Measurements from ENCODE around the gene NOVA1. TPM values are rescaled to one million over a fixed set of nuclear protein-coding genes. Genes with fewer than 3 reads are reported as not detected.

The NOVA1 gene
- total RNA-seq, 1 experiment from 2014 or later, result 11.6 TPM

- no peaks in the 10 kb centered on the region for H3K27me3 Mint-ChIP-seq (ENCODE audit: low read depth)
- H3K4me1 Mint-ChIP-seq, result no peaks in the 10 kb centered on the region
These were observed 24.8 kb upstream of the NOVA1 start for GRCh38 chr14:26622611-26623010.

GRCh38 chr14:26621807-26622560 is 24.2 kb upstream of the NOVA1 start:
- Mint-ChIP-seq H3K36me3 (no peaks in the 10 kb centered on the region), H3K4me3 (no peak overlapping the region), H3K27ac (no peak overlapping the region), H3K27me3 (ENCODE audit: low read depth) (no peaks in the 10 kb centered on the region), H3K4me1 (no peaks in the 10 kb centered on the region), H3K9me3 (peaks cover 6% of the 10 kb centered on the region)
- POLR2A ChIA-PET, result no interaction called here
- DNase-seq (ENCODE audit: low spot score) (no peak), ATAC-seq (no peak)
- CTCF ChIA-PET, result interaction anchor here (0.6 kb wide), 1 partner anchor 35 kb away, joined by 3 read pairs; no protein-coding TSS in a partner anchor
- no peak for TF ChIP-seq SMAD4 (CRISPR knock-in tag; IDR thresholded peaks at IDR 0.05)
- TF ChIP-seq ETV6 (CRISPR knock-in tag; IDR thresholded peaks at IDR 0.05), result no peak
- TF ChIP-seq SP1 (CRISPR knock-in tag; conservative IDR thresholded peaks at IDR 0.05), result no peak
- no peak for TF ChIP-seq ZNF263 (CRISPR knock-in tag; IDR thresholded peaks at IDR 0.05; ENCODE audit: low read depth)
- no peak for TF ChIP-seq OVOL2 (CRISPR knock-in tag; IDR thresholded peaks at IDR 0.05; ENCODE audit: borderline replicate concordance)
- no peak for TF ChIP-seq PRRX2 (CRISPR knock-in tag; IDR thresholded peaks at IDR 0.05)
- TF ChIP-seq ESRRA (CRISPR knock-in tag; IDR thresholded peaks at IDR 0.05; ENCODE audit: borderline replicate concordance), result no peak
- TF ChIP-seq IRF1 (CRISPR knock-in tag; IDR thresholded peaks at IDR 0.05), result no peak
- TF ChIP-seq RORB (CRISPR knock-in tag; IDR thresholded peaks at IDR 0.05), result no peak
- TF ChIP-seq ZNF138 (CRISPR knock-in tag; conservative IDR thresholded peaks at IDR 0.05), result no peak
- TF ChIP-seq ELF4 (CRISPR knock-in tag; IDR thresholded peaks at IDR 0.05; ENCODE audit: low read depth), result no peak
- no peak for TF ChIP-seq FOXP1 (CRISPR knock-in tag; IDR thresholded peaks at IDR 0.05; ENCODE audit: borderline replicate concordance)
- TF ChIP-seq FOXJ3 (CRISPR knock-in tag; IDR thresholded peaks at IDR 0.05; ENCODE audit: borderline replicate concordance), result no peak
- TF ChIP-seq E2F4 (CRISPR knock-in tag; IDR thresholded peaks at IDR 0.05; ENCODE audit: borderline replicate concordance, low read depth), result no peak

More at GRCh38 chr14:26622611-26623010, 24.8 kb upstream of the NOVA1 start:
- ATAC-seq (no peak), DNase-seq (ENCODE audit: low spot score) (no peak)
- Mint-ChIP-seq H3K4me3 (no peak overlapping the region), H3K36me3 (no peaks in the 10 kb centered on the region), H3K27ac (no peak overlapping the region), H3K9me3 (peaks cover 9% of the 10 kb centered on the region)
- POLR2A ChIA-PET, result no interaction called here
- CTCF ChIA-PET, result interaction anchor here (0.6 kb wide), 1 partner anchor 35 kb away, joined by 3 read pairs; no protein-coding TSS in a partner anchor
- no peak for TF ChIP-seq MAX (CRISPR knock-in tag; IDR thresholded peaks at IDR 0.05)
- TF ChIP-seq MYBL2 (CRISPR knock-in tag; IDR thresholded peaks at IDR 0.05), result no peak
- TF ChIP-seq, protein P1, sequence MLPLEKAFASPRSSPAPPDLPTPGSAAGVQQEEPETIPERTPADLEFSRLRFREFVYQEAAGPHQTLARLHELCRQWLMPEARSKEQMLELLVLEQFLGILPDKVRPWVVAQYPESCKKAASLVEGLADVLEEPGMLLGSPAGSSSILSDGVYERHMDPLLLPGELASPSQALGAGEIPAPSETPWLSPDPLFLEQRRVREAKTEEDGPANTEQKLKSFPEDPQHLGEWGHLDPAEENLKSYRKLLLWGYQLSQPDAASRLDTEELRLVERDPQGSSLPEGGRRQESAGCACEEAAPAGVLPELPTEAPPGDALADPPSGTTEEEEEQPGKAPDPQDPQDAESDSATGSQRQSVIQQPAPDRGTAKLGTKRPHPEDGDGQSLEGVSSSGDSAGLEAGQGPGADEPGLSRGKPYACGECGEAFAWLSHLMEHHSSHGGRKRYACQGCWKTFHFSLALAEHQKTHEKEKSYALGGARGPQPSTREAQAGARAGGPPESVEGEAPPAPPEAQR (CRISPR knock-in tag; IDR thresholded peaks at IDR 0.05), result no peak
- no peak for TF ChIP-seq TEAD1 (CRISPR knock-in tag; IDR thresholded peaks at IDR 0.05)
- no peak for TF ChIP-seq PRRX2 (CRISPR knock-in tag; IDR thresholded peaks at IDR 0.05)
- TF ChIP-seq CREM (CRISPR knock-in tag; IDR thresholded peaks at IDR 0.05), result no peak
- no peak for TF ChIP-seq GABPB1 (CRISPR knock-in tag; IDR thresholded peaks at IDR 0.05)
- TF ChIP-seq, protein P2, sequence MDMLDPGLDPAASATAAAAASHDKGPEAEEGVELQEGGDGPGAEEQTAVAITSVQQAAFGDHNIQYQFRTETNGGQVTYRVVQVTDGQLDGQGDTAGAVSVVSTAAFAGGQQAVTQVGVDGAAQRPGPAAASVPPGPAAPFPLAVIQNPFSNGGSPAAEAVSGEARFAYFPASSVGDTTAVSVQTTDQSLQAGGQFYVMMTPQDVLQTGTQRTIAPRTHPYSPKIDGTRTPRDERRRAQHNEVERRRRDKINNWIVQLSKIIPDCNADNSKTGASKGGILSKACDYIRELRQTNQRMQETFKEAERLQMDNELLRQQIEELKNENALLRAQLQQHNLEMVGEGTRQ (CRISPR knock-in tag; IDR thresholded peaks at IDR 0.05), result no peak
- no peak for TF ChIP-seq JAZF1 (CRISPR knock-in tag; IDR thresholded peaks at IDR 0.05)
- TF ChIP-seq TCF7 (CRISPR knock-in tag; IDR thresholded peaks at IDR 0.05; ENCODE audit: low read depth), result no peak
- TF ChIP-seq, protein P3, sequence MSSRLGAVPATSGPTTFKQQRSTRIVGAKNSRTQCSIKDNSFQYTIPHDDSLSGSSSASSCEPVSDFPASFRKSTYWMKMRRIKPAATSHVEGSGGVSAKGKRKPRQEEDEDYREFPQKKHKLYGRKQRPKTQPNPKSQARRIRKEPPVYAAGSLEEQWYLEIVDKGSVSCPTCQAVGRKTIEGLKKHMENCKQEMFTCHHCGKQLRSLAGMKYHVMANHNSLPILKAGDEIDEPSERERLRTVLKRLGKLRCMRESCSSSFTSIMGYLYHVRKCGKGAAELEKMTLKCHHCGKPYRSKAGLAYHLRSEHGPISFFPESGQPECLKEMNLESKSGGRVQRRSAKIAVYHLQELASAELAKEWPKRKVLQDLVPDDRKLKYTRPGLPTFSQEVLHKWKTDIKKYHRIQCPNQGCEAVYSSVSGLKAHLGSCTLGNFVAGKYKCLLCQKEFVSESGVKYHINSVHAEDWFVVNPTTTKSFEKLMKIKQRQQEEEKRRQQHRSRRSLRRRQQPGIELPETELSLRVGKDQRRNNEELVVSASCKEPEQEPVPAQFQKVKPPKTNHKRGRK (CRISPR knock-in tag; IDR thresholded peaks at IDR 0.05; ENCODE audit: borderline replicate concordance), result no peak
- TF ChIP-seq, protein P4, sequence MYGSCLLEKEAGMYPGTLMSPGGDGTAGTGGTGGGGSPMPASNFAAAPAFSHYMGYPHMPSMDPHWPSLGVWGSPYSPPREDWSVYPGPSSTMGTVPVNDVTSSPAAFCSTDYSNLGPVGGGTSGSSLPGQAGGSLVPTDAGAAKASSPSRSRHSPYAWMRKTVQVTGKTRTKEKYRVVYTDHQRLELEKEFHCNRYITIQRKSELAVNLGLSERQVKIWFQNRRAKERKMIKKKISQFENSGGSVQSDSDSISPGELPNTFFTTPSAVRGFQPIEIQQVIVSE (CRISPR knock-in tag; IDR thresholded peaks at IDR 0.05; ENCODE audit: borderline replicate concordance), result no peak
- TF ChIP-seq FOXK1 (CRISPR knock-in tag; IDR thresholded peaks at IDR 0.05), result no peak
- no peak for TF ChIP-seq IRF2 (CRISPR knock-in tag; IDR thresholded peaks at IDR 0.05; ENCODE audit: borderline replicate concordance, low read depth)
- TF ChIP-seq, protein P5, sequence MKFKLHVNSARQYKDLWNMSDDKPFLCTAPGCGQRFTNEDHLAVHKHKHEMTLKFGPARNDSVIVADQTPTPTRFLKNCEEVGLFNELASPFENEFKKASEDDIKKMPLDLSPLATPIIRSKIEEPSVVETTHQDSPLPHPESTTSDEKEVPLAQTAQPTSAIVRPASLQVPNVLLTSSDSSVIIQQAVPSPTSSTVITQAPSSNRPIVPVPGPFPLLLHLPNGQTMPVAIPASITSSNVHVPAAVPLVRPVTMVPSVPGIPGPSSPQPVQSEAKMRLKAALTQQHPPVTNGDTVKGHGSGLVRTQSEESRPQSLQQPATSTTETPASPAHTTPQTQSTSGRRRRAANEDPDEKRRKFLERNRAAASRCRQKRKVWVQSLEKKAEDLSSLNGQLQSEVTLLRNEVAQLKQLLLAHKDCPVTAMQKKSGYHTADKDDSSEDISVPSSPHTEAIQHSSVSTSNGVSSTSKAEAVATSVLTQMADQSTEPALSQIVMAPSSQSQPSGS (CRISPR knock-in tag; IDR thresholded peaks at IDR 0.05; ENCODE audit: borderline replicate concordance, low read depth), result no peak
- TF ChIP-seq ZNF138 (CRISPR knock-in tag; conservative IDR thresholded peaks at IDR 0.05), result no peak
- no peak for TF ChIP-seq ELF4 (CRISPR knock-in tag; IDR thresholded peaks at IDR 0.05; ENCODE audit: low read depth)

Measured in WTC11 (cell line).